ENCODE measurements around the gene CUL3.

- TF ChIP-seq EZH2phosphoT487 (IDR thresholded peaks at IDR 0.05; ENCODE audit: low read depth, severe bottlenecking, unreplicated experiment) (no peak), CTCF (IDR thresholded peaks at IDR 0.05; ENCODE audit: poor library complexity) (no peak), EZH2 (IDR thresholded peaks at IDR 0.05; ENCODE audit: borderline replicate concordance) (no peak)
Observed at GRCh38 chr2:224453892-224454291, 131.3 kb downstream of the CUL3 start.

Data from hepatocyte (in vitro differentiated cells).